Activated CD8-positive, alpha-beta memory T cell treated with anti-CD3 and anti-CD28 coated beads, Interleukin-2, amount 10 ng/mL, durations not matched to agents 7 days and 5 days (primary cell): Measurements from ENCODE around the gene ST14. TPM values are rescaled to one million over a fixed set of nuclear protein-coding genes. Genes with fewer than 3 reads are reported as not detected.

Experiments used
- ATAC-seq: fragments of 150-1000 bp; cut with Tn5 transposase; one replicate; pipeline ENCODE4 v1.10.0; 2021; ENCODE audit warnings: moderate library complexity
- CTCF ChIA-PET: fragments of 350-600 bp; sonication (Branson Sonifier 250); formaldehyde crosslinking; loops from one replicate; lab custom pipeline; 2021; ENCODE audit warnings: antibody characterized with exemption; lab: Charles Lee
- DNase-seq: peaks from one replicate; pipeline ENCODE4 v3.0.0-alpha.2; 2020
- H3K27ac Mint-ChIP-seq: one replicate; pipeline ENCODE4 v1.8.0; 2021; ENCODE audit warnings: mild to moderate bottlenecking, mixed read lengths
- H3K27me3 Mint-ChIP-seq: one replicate; pipeline ENCODE4 v1.8.0; 2021; ENCODE audit warnings: mixed read lengths
- H3K36me3 Mint-ChIP-seq: one replicate; pipeline ENCODE4 v1.8.0; 2021; ENCODE audit warnings: mild to moderate bottlenecking, mixed read lengths
- H3K4me1 Mint-ChIP-seq: one replicate; pipeline ENCODE4 v1.8.0; 2021; ENCODE audit warnings: mixed read lengths
- H3K4me3 Mint-ChIP-seq: one replicate; pipeline ENCODE4 v1.8.0; 2021; ENCODE audit warnings: mild to moderate bottlenecking, moderate library complexity, mixed read lengths
- H3K9me3 Mint-ChIP-seq: one replicate; pipeline ENCODE4 v1.8.0; 2022; ENCODE audit warnings: low read depth, mixed read lengths
- total RNA-seq, 2 experiments: library from RNA; stranded (reverse); gene quantifications; one replicate each; pipeline ENCODE4 v1.2.3, GENCODE V29; 2021

Gene ST14
- total RNA-seq, 2 experiments from 2014 or later, result not detected

DNA sequence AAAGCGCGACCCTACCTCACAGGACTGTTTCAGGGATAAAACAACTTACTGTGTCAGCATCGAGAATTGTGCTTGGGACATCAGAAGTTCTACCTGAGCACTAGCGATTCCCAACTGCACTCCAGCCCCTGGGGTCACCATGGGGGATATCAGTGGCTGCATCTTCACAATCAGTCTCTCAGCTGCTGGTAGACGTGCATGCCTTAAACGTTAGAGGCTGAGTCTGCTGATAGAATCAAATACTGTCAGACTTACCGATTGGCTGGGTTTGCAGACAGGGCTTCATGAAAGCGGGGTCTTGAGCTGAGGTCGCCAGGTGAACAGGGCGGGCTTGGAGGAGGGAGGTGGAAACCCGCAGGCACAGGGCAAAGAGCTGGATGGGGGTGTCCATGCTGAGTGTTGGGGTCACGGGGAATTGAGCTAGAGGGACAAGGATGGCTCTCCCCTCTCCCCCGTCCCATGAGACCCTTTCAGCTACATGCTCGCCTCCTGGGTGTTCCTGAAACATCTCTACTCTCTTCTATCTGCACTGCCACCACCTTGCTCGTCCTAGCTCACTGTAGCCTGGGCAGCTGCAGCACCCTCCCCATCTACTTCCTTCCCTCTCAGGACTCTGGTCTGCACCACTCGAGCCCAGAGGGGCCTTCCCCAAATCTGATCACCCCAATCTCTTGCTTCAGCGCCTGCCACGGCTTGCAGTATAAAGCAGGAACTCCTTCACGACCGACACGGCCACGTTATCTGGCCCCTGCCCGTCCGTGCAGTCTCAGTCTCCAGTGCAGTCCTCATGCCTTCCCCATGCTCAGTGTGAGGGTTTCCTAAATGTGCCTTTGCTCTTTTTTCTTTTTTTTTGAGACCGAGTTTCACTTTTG, 43.5 kb downstream of the ST14 start:
- Mint-ChIP-seq H3K27ac (no peak overlapping the region), H3K27me3 (no peaks in the 10 kb centered on the region), H3K4me3 (no peak overlapping the region), H3K9me3 (no peaks in the 10 kb centered on the region), H3K4me1 (no peaks in the 10 kb centered on the region), H3K36me3 (no peaks in the 10 kb centered on the region)
- no peak for ATAC-seq
- DNase-seq, result no peak
- CTCF ChIA-PET, result interaction anchor here (0.7 kb wide), 1 partner anchor 10 kb away, joined by 3 read pairs; no protein-coding TSS in a partner anchor

DNA sequence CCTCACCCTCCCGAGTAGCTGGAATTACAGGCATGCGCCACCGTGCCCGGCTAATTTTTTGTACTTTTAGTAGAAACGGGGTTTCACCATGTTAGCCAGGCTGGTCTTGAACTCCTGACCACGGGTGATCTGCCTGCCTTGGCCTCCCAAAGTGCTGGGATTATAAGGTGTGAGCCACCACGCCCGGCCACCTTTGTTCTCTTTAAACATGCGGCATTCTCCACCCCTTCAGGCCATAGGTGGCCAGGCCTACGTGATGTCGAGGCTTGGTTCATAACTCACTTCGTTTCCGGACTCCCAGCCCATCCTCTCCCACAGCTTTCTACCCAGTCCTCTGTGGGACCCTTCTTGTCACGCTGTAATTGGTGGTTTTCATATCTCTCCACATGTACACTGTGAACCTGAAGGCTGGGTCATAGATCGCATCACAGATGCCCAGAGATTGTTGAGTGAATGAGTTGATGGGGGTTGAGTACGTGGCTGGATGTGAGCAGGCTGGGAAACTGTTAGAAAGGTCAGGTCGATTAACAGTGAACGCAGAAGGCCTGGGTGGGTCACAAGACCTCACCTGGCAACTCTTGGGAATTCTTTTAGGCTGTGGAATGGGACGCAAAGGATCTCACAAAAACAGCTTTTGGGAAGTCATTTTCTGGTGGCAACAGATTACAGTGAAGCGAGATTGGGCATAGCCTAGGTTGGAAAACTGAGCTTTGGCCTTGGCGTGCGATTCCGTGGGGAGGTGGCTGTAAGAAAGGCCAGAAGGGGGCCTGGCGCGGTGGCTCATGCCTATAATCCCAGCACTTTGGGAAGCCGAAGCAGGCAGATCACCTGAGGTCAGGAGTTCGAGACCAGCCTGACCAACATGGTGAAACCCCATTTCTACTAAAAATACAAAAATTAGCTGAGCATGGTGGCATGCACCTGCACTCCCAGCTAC, 44.5 kb downstream of the ST14 start:
- no peaks in the 10 kb centered on the region for H3K36me3 Mint-ChIP-seq
- H3K27ac Mint-ChIP-seq, result no peak overlapping the region
- H3K4me1 Mint-ChIP-seq, result no peaks in the 10 kb centered on the region
- CTCF ChIA-PET, result no interaction called here
- H3K27me3 Mint-ChIP-seq, result no peaks in the 10 kb centered on the region
- H3K9me3 Mint-ChIP-seq, result no peaks in the 10 kb centered on the region
- no peak overlapping the region for H3K4me3 Mint-ChIP-seq
- ATAC-seq (no peak), DNase-seq (no peak)

DNA sequence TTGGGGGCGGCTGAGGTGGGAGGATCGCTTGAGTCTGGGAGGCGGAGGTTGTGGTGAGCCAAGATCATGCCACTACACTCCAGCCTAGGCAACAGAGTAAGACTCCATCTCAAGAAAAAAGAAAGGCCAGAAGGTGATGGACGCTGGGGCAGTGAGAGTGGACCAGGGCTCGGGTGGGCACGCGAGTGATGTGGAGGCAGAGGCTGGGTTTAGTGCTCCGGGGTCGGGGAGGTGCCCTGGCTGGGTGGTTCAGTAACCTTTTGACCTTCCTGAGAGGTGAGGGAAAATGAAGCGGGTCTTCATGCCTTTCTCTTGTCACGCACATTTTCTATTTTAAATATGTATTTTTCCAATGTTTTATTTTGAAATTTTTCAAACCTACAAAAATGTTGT, 45.1 kb downstream of the ST14 start:
- ATAC-seq, result no peak
- H3K27ac Mint-ChIP-seq, result no peak overlapping the region
- no peak for DNase-seq
- no peaks in the 10 kb centered on the region for H3K36me3 Mint-ChIP-seq
- H3K4me1 Mint-ChIP-seq, result no peaks in the 10 kb centered on the region
- H3K27me3 Mint-ChIP-seq, result no peaks in the 10 kb centered on the region
- H3K4me3 Mint-ChIP-seq, result no peak overlapping the region
- CTCF ChIA-PET, result no interaction called here
- no peaks in the 10 kb centered on the region for H3K9me3 Mint-ChIP-seq

DNA sequence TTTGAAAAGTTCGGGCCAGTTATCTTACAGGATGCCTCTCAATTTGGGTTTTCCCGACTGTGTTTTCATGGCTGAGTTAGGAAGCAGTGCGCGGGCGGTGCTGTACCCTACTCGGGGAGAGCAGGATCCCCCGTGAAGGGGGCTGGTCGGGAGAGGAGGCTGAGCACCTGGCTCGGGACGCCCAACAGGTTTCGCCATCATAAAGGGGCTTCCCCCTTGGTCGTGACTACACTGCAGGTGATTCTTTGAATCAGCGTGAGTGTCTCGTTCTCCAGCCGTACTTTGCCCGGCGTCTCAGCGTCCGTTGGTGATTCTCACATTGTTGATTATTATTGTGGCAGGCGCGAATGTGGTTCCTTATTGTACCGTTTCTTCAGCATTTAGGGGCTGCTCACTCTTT, 46.6 kb downstream of the ST14 start:
- Mint-ChIP-seq H3K27ac (no peak overlapping the region), H3K36me3 (no peaks in the 10 kb centered on the region), H3K4me1 (no peaks in the 10 kb centered on the region), H3K27me3 (peaks cover under 1% of the 10 kb centered on the region), H3K9me3 (no peaks in the 10 kb centered on the region), H3K4me3 (no peak overlapping the region)
- ATAC-seq (no peak), DNase-seq (no peak)
- CTCF ChIA-PET, result no interaction called here

DNA sequence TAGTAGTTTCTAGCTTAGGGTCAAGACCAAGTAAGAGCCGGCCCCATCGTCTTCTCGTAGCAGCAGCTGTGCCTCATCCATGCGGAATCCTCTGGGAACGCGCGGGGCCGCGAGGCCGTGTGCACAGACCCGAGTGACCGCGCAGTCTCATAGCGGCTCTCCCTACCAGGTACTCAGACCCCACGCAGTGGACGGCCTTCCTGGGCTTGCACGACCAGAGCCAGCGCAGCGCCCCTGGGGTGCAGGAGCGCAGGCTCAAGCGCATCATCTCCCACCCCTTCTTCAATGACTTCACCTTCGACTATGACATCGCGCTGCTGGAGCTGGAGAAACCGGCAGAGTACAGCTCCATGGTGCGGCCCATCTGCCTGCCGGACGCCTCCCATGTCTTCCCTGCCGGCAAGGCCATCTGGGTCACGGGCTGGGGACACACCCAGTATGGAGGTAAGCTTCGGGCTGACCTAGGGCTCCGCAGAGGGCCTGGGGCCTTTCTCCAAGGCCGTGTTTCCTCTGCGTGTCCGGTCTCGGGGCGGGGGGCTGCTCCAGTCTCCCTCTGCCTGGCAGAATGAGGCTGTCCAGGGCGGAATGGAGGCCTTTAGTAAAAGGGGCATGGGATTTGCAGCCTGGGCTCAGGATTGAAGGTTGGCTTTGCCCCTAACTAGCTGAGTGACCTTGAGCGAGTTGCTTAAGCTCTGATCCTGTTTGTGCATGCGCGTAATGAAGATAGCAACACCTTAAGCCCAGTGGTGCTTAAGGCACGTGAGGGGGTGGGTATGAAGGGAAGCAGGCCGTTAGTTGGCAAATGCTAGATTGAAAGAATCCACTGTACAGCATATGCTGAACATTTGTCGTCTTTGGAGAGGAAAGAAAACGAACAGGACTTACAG, 48.9 kb downstream of the ST14 start:
- CTCF ChIA-PET, result interaction anchor here (0.8 to 1.2 kb wide), 3 partner anchors 220 to 654 kb away, joined by 3 to 4 read pairs (median 3); partner anchors contain the start of gene ADAMTS8
- Mint-ChIP-seq H3K36me3 (no peaks in the 10 kb centered on the region), H3K4me3 (no peak overlapping the region), H3K4me1 (no peaks in the 10 kb centered on the region), H3K9me3 (no peaks in the 10 kb centered on the region), H3K27me3 (peaks cover 5% of the 10 kb centered on the region), H3K27ac (no peak overlapping the region)
- DNase-seq (peak; percentile 38), ATAC-seq (no peak)

DNA sequence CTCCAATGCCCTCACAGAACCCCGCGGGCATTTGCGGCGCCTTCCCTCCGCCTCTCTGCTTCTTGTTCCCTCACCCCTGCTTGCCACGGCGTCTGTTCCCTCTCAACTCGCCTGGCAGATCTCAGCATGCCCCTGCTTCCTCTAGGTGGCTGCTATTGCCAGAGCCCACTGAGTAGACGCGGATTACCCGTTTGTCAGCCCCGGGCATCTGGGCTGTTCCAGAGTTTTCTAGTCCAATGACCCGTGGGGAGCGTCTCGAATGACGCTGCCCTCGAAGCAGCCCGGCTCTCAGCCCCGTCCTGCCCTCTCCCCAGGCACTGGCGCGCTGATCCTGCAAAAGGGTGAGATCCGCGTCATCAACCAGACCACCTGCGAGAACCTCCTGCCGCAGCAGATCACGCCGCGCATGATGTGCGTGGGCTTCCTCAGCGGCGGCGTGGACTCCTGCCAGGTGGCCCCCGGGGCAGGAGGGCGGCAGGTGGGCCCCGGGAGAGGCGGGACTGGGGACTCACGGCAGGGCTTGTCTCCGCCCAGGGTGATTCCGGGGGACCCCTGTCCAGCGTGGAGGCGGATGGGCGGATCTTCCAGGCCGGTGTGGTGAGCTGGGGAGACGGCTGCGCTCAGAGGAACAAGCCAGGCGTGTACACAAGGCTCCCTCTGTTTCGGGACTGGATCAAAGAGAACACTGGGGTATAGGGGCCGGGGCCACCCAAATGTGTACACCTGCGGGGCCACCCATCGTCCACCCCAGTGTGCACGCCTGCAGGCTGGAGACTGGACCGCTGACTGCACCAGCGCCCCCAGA, 49.7 kb downstream of the ST14 start:
- CTCF ChIA-PET, result no interaction called here
- peak; percentile 36 for DNase-seq
- no peak overlapping the region for H3K4me3 Mint-ChIP-seq
- H3K4me1 Mint-ChIP-seq, result no peaks in the 10 kb centered on the region
- no peak overlapping the region for H3K27ac Mint-ChIP-seq
- H3K36me3 Mint-ChIP-seq, result no peaks in the 10 kb centered on the region
- no peaks in the 10 kb centered on the region for H3K9me3 Mint-ChIP-seq
- H3K27me3 Mint-ChIP-seq, result peaks cover 5% of the 10 kb centered on the region
- no peak for ATAC-seq

DNA sequence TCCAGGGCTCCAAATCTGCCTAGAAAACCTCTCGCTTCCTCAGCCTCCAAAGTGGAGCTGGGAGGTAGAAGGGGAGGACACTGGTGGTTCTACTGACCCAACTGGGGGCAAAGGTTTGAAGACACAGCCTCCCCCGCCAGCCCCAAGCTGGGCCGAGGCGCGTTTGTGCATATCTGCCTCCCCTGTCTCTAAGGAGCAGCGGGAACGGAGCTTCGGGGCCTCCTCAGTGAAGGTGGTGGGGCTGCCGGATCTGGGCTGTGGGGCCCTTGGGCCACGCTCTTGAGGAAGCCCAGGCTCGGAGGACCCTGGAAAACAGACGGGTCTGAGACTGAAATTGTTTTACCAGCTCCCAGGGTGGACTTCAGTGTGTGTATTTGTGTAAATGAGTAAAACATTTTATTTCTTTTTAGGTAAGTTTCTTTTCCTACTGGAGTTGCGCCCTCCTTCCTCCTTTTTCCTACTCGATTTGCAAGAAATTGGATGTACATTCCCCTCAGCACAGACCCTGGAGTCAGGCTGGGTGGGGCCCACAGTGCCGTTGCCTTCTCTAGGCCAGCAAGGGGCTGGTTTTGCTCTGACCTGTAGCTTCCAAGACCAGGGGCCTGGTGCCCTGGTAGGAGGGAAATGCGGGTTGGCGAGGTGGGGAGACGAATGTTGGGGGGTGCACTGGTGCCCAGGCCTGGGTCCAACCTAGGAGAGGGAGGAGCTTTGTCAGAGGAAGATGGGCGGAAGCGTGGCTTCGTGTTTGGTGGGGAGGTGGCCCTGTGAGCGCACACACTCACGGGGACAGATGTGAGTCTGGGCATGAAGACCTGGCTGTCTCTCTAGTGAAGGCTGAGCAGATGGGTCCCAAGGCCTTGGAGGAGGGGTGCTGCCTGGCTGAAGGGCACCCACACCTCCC, 50.6 kb downstream of the ST14 start:
- no peak for ATAC-seq
- CTCF ChIA-PET, result interaction anchor here (0.7 kb wide), 1 partner anchor 95 kb away, joined by 3 read pairs; no protein-coding TSS in a partner anchor

DNA sequence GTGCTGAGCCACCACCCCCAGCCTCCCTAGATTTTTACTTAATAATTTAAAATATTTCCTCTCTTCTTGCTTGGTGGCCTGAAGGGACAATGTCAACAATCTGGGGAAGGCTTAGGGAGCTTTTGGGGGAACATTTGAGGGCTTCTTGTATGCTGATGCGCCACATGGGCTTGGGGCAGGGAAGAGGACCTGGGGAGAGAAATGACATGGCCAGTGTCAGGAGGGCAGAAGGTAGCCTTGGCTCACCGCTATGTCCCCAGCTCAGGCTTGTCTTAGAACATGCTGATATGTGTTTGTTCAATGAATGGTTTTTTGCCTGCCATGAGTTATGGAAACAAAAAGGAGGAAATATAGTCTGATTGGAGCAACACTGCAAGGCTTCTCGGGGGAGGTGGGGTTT, 51.6 kb downstream of the ST14 start:
- no peak for DNase-seq
- CTCF ChIA-PET, result interaction anchor here (0.7 to 2.3 kb wide), 3 partner anchors 96 to 219 kb away, joined by 3 to 25 read pairs (median 15); partner anchors contain the start of gene ADAMTS8
- no peaks in the 10 kb centered on the region for H3K4me1 Mint-ChIP-seq

More for the DNA sequence above, 50.6 kb downstream of the ST14 start:
- Mint-ChIP-seq H3K9me3 (no peaks in the 10 kb centered on the region), H3K27ac (no peak overlapping the region), H3K27me3 (peaks cover 7% of the 10 kb centered on the region), H3K4me3 (no peak overlapping the region), H3K36me3 (no peaks in the 10 kb centered on the region), H3K4me1 (no peaks in the 10 kb centered on the region)
- DNase-seq, result peak; percentile 18

DNA sequence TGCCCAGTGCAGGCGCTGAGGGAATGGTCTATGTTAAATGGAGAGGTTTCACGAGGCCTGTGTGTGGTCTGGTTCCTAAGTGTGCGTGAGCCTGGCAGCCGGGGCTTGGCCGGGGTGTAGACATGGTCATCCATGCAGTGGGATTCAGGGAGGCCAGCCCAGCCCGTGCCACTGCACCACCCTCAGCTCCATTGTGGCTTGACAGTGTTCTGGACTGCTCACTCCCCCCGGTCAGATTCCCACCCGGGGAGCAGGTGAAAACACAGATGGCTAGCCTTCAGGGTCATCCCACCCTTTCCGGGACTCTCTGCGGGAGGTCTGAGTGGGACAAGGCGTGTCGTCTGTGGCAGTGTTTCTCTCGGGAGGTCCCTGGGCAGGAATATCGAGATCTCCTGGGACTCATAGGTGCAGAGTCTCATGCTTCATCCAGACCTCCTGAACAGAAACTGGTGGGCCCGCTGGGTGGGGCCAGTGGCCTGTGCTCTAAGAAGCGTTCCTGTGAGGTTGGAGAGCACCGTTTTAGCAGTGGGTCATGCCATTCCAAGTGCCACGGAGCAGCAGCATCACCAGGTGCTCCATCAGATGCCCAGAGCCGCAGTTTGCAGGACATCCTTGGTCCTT, 52.3 kb downstream of the ST14 start:
- Mint-ChIP-seq H3K36me3 (no peaks in the 10 kb centered on the region), H3K27me3 (peaks cover 7% of the 10 kb centered on the region), H3K9me3 (no peaks in the 10 kb centered on the region), H3K27ac (no peak overlapping the region), H3K4me3 (no peak overlapping the region), H3K4me1 (no peaks in the 10 kb centered on the region)
- DNase-seq (peak; percentile 31), ATAC-seq (no peak)
- CTCF ChIA-PET, result interaction anchor here (0.8 to 2.3 kb wide), 14 partner anchors 9 to 655 kb away, joined by 3 to 26 read pairs (median 6); partner anchors contain the start of gene ADAMTS8

More for the DNA sequence above, 51.6 kb downstream of the ST14 start:
- Mint-ChIP-seq H3K27ac (no peak overlapping the region), H3K9me3 (no peaks in the 10 kb centered on the region), H3K4me3 (no peak overlapping the region), H3K36me3 (no peaks in the 10 kb centered on the region), H3K27me3 (peaks cover 7% of the 10 kb centered on the region)
- ATAC-seq, result no peak

DNA sequence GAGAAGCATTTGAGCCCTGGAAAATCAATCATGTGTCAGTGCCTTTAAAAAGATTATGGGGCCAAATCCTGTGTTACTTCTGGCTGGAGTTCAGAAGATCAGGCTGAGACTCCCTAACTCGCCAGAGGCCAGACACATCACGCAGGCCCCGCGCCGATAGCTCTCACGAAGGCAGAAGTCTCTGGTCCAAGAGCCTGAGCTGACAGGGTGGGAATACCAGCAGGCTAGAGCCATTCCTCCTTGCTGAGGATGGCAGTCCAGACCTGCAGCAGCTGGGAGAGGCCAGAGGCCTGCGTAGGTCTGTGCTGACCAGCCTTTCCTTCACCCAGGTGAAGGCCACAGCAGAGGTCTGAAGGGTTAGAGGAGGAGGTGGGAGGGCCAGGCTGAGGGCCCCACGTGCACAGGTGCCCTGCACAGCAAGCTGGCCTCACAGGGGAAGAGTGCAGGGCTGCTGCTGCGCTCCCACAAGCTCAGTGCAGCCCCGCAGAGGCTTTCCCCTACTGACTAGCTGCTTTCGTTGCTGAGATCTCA, 52.9 kb downstream of the ST14 start:
- peaks cover 7% of the 10 kb centered on the region for H3K27me3 Mint-ChIP-seq
- H3K9me3 Mint-ChIP-seq, result no peaks in the 10 kb centered on the region
- DNase-seq (peak; percentile 27), ATAC-seq (no peak)
- CTCF ChIA-PET, result interaction anchor here (0.6 to 2.3 kb wide), 27 partner anchors 9 to 687 kb away, joined by 3 to 26 read pairs (median 4); partner anchors contain the start of gene ADAMTS8
- no peak overlapping the region for H3K4me3 Mint-ChIP-seq
- H3K27ac Mint-ChIP-seq, result no peak overlapping the region
- no peaks in the 10 kb centered on the region for H3K4me1 Mint-ChIP-seq
- H3K36me3 Mint-ChIP-seq, result no peaks in the 10 kb centered on the region
